OCI-LY1 (cell line): Measurements from ENCODE around the gene PARD3.

Experiments used
- H2AFZ ChIP-seq: fragments of 200-600 bp; sonication (generic), shearing (Covaris generic); 2 replicates; pipeline ENCODE4 v1.6.0; 2014; ENCODE audit warnings: antibody characterized with exemption, mild to moderate bottlenecking, low read length
- H3F3A ChIP-seq: fragments of 200-600 bp; sonication (generic), shearing (Covaris generic); 2 replicates; pipeline ENCODE4 v1.6.0; 2014; ENCODE audit warnings: mild to moderate bottlenecking, antibody characterized with exemption, low read length, moderate library complexity; ENCODE audit not compliant: insufficient read depth
- H3K27ac ChIP-seq: fragments of 200-600 bp; sonication (generic); 2 replicates; pipeline ENCODE4 v1.5.1; 2014; ENCODE audit warnings: low read length, mixed run types, mild to moderate bottlenecking, low read depth; ENCODE audit not compliant: poor library complexity, severe bottlenecking
- H3K27me3 ChIP-seq: fragments of 200-600 bp; sonication (generic); 2 replicates; pipeline ENCODE4 v1.6.0; 2014; ENCODE audit warnings: antibody characterized with exemption, mild to moderate bottlenecking, low read length, moderate library complexity; ENCODE audit not compliant: insufficient read depth
- H3K36me3 ChIP-seq: fragments of 200-600 bp; sonication (generic); 2 replicates; pipeline ENCODE4 v1.6.1; 2014; ENCODE audit warnings: mild to moderate bottlenecking, antibody characterized with exemption, low read length, moderate library complexity, mixed read lengths; ENCODE audit not compliant: insufficient read depth
- H3K4me1 ChIP-seq: fragments of 200-600 bp; sonication (generic); 2 replicates; pipeline ENCODE4 v1.5.1; 2014; ENCODE audit warnings: mild to moderate bottlenecking, low read length, moderate library complexity; ENCODE audit not compliant: insufficient read depth, severe bottlenecking
- H3K4me2 ChIP-seq: fragments of 200-600 bp; sonication (generic), shearing (Covaris generic); 2 replicates; pipeline ENCODE4 v1.6.1; 2014; ENCODE audit warnings: low read length
- H3K4me3 ChIP-seq: fragments of 200-600 bp; sonication (generic); 2 replicates; pipeline ENCODE4 v1.5.1; 2014; ENCODE audit warnings: low read length, low read depth, mild to moderate bottlenecking, mixed read lengths; ENCODE audit not compliant: poor library complexity, severe bottlenecking
- H3K79me2 ChIP-seq: fragments of 200-600 bp; shearing (Covaris generic); 2 replicates; pipeline ENCODE4 v1.6.1; 2016; ENCODE audit warnings: mixed run types, low read length, mixed read lengths; ENCODE audit not compliant: insufficient read depth
- H3K9ac ChIP-seq: fragments of 200-600 bp; sonication (generic), shearing (Covaris generic); 2 replicates; pipeline ENCODE4 v1.6.1; 2014; ENCODE audit warnings: mild to moderate bottlenecking, low read length, mixed read lengths
- H3K9me2 ChIP-seq: fragments of 200-600 bp; sonication (generic), shearing (Covaris generic); 2 replicates; pipeline ENCODE4 v1.6.1; 2014; ENCODE audit warnings: low read depth, mild to moderate bottlenecking, low read length, mixed read lengths
- H3K9me3 ChIP-seq: fragments of 200-600 bp; shearing (Covaris generic); 2 replicates; pipeline ENCODE4 v1.6.1; 2014; ENCODE audit warnings: low read length, mixed read lengths
- H4K20me1 ChIP-seq: fragments of 200-600 bp; sonication (generic), shearing (Covaris generic); 2 replicates; pipeline ENCODE4 v1.6.0; 2016; ENCODE audit warnings: mild to moderate bottlenecking, low read length; ENCODE audit not compliant: insufficient read depth
- CTCF ChIP-seq: fragments of 200-600 bp; sonication (generic), shearing (Covaris generic); IDR thresholded peaks from 2 replicates; pipeline ENCODE4 v1.5.1; 2017; ENCODE audit warnings: mild to moderate bottlenecking, antibody characterized with exemption, low read length, moderate library complexity, mixed read lengths
- EZH2 ChIP-seq: fragments of 200-600 bp; sonication (generic), shearing (Covaris generic); IDR thresholded peaks from 2 replicates; pipeline ENCODE4 v1.8.0; 2017; ENCODE audit warnings: borderline replicate concordance, mixed run types, mild to moderate bottlenecking, antibody characterized with exemption, low read length, moderate library complexity, mixed read lengths

Gene PARD3

GRCh38 chr10:34184939-34185386, 630.1 kb downstream of the PARD3 start:
- H3K27ac ChIP-seq: no peak overlapping the region
- no peaks in the 10 kb centered on the region for H3K27me3 ChIP-seq
- H3K4me3 ChIP-seq: no peak overlapping the region
- no peaks in the 10 kb centered on the region for H3K9me3 ChIP-seq
- H3K9me2 ChIP-seq: no peaks in the 10 kb centered on the region
- TF ChIP-seq CTCF (no peak), EZH2 (no peak)
- no peak overlapping the region for H3K4me2 ChIP-seq
- no peaks in the 10 kb centered on the region for H4K20me1 ChIP-seq
- no peak overlapping the region for H3K9ac ChIP-seq
- H3K79me2 ChIP-seq: no peaks in the 10 kb centered on the region
- no peaks in the 10 kb centered on the region for H3K36me3 ChIP-seq
- H2AFZ ChIP-seq: no peak overlapping the region
- H3K4me1 ChIP-seq: no peaks in the 10 kb centered on the region
- H3F3A ChIP-seq: no peaks in the 10 kb centered on the region

GRCh38 chr10:34184397-34184796, 630.7 kb downstream of the PARD3 start:
- Histone ChIP-seq H3K27ac (no peak overlapping the region), H3K9me2 (no peaks in the 10 kb centered on the region), H3K9me3 (no peaks in the 10 kb centered on the region), H3K4me3 (no peak overlapping the region), H3F3A (no peaks in the 10 kb centered on the region), H3K4me2 (no peak overlapping the region), H3K36me3 (no peaks in the 10 kb centered on the region), H3K4me1 (no peaks in the 10 kb centered on the region), H4K20me1 (no peaks in the 10 kb centered on the region), H3K79me2 (no peaks in the 10 kb centered on the region), H3K9ac (no peak overlapping the region), H2AFZ (no peak overlapping the region), H3K27me3 (no peaks in the 10 kb centered on the region)
- TF ChIP-seq CTCF (no peak), EZH2 (no peak)

- Histone ChIP-seq H3K36me3 (no peaks in the 10 kb centered on the region), H3K9ac (no peak overlapping the region), H3K9me3 (no peaks in the 10 kb centered on the region), H3K4me1 (no peaks in the 10 kb centered on the region), H2AFZ (no peak overlapping the region), H3K4me2 (no peak overlapping the region), H3K4me3 (no peak overlapping the region), H3K27me3 (no peaks in the 10 kb centered on the region), H3K9me2 (no peaks in the 10 kb centered on the region), H3K27ac (no peak overlapping the region), H4K20me1 (no peaks in the 10 kb centered on the region), H3K79me2 (no peaks in the 10 kb centered on the region), H3F3A (no peaks in the 10 kb centered on the region)
- no peak for TF ChIP-seq CTCF
- no peak for TF ChIP-seq EZH2
Observed at GRCh38 chr10:34183016-34183796, 631.9 kb downstream of the PARD3 start.
